ENCODE data around the gene GARNL3. TPM values are rescaled to one million over a fixed set of nuclear protein-coding genes. Genes with fewer than 3 reads are reported as not detected.

The GARNL3 gene
- total and polyA plus RNA-seq, 2 experiments from 2014 or later = 8.7 to 21.9 TPM

DNA sequence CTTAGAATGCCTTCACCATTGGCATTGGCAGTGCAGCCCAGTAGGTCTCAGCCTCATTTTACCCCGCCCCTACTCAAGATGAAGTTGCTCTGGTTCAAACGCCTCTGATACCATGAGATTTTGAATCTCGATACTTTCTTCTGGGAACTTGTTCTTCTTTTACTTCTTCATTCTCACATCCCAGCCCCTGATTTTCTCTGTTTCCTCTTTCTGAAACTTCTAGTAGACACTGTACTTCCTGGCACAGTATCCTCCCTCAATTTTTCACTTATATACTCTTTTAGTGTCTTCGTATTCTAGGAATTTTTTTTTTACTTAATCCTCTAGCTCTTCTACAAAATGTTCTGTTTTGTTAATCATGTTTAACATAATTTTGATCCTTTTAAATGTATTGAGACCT lies 146.5 kb downstream of the GARNL3 start:
- no peak for TF ChIP-seq JUNB (IDR thresholded peaks at IDR 0.05; ENCODE audit: unreplicated experiment)
- no peak for TF ChIP-seq STAT1 (IDR thresholded peaks at IDR 0.05; ENCODE audit: unreplicated experiment)
- TF ChIP-seq, protein P1, sequence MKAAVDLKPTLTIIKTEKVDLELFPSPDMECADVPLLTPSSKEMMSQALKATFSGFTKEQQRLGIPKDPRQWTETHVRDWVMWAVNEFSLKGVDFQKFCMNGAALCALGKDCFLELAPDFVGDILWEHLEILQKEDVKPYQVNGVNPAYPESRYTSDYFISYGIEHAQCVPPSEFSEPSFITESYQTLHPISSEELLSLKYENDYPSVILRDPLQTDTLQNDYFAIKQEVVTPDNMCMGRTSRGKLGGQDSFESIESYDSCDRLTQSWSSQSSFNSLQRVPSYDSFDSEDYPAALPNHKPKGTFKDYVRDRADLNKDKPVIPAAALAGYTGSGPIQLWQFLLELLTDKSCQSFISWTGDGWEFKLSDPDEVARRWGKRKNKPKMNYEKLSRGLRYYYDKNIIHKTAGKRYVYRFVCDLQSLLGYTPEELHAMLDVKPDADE (IDR thresholded peaks at IDR 0.05) = no peak
- TF ChIP-seq, protein P2, sequence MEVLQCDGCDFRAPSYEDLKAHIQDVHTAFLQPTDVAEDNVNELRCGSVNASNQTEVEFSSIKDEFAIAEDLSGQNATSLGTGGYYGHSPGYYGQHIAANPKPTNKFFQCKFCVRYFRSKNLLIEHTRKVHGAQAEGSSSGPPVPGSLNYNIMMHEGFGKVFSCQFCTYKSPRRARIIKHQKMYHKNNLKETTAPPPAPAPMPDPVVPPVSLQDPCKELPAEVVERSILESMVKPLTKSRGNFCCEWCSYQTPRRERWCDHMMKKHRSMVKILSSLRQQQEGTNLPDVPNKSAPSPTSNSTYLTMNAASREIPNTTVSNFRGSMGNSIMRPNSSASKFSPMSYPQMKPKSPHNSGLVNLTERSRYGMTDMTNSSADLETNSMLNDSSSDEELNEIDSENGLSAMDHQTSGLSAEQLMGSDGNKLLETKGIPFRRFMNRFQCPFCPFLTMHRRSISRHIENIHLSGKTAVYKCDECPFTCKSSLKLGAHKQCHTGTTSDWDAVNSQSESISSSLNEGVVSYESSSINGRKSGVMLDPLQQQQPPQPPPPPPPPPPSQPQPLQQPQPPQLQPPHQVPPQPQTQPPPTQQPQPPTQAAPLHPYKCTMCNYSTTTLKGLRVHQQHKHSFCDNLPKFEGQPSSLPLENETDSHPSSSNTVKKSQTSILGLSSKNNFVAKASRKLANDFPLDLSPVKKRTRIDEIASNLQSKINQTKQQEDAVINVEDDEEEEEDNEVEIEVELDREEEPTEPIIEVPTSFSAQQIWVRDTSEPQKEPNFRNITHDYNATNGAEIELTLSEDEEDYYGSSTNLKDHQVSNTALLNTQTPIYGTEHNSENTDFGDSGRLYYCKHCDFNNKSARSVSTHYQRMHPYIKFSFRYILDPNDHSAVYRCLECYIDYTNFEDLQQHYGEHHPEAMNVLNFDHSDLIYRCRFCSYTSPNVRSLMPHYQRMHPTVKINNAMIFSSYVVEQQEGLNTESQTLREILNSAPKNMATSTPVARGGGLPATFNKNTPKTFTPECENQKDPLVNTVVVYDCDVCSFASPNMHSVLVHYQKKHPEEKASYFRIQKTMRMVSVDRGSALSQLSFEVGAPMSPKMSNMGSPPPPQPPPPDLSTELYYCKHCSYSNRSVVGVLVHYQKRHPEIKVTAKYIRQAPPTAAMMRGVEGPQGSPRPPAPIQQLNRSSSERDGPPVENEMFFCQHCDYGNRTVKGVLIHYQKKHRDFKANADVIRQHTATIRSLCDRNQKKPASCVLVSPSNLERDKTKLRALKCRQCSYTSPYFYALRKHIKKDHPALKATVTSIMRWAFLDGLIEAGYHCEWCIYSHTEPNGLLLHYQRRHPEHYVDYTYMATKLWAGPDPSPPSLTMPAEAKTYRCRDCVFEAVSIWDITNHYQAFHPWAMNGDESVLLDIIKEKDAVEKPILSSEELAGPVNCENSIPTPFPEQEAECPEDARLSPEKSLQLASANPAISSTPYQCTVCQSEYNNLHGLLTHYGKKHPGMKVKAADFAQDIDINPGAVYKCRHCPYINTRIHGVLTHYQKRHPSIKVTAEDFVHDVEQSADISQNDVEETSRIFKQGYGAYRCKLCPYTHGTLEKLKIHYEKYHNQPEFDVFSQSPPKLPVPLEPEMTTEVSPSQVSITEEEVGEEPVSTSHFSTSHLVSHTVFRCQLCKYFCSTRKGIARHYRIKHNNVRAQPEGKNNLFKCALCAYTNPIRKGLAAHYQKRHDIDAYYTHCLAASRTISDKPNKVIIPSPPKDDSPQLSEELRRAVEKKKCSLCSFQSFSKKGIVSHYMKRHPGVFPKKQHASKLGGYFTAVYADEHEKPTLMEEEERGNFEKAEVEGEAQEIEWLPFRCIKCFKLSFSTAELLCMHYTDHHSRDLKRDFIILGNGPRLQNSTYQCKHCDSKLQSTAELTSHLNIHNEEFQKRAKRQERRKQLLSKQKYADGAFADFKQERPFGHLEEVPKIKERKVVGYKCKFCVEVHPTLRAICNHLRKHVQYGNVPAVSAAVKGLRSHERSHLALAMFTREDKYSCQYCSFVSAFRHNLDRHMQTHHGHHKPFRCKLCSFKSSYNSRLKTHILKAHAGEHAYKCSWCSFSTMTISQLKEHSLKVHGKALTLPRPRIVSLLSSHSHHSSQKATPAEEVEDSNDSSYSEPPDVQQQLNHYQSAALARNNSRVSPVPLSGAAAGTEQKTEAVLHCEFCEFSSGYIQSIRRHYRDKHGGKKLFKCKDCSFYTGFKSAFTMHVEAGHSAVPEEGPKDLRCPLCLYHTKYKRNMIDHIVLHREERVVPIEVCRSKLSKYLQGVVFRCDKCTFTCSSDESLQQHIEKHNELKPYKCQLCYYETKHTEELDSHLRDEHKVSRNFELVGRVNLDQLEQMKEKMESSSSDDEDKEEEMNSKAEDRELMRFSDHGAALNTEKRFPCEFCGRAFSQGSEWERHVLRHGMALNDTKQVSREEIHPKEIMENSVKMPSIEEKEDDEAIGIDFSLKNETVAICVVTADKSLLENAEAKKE (CRISPR knock-in tag; IDR thresholded peaks at IDR 0.05) = no peak
- no peak for TF ChIP-seq EZH2 (IDR thresholded peaks at IDR 0.05; ENCODE audit: low read depth, unreplicated experiment)
- TF ChIP-seq ZNF331 (CRISPR knock-in tag; IDR thresholded peaks at IDR 0.05; ENCODE audit: low read depth) = no peak
- no peak for TF ChIP-seq NANOG (IDR thresholded peaks at IDR 0.05; ENCODE audit: borderline replicate concordance)
- TF ChIP-seq POLR2AphosphoS5 (IDR thresholded peaks at IDR 0.05; ENCODE audit: low read depth) = no peak
- TF ChIP-seq, protein P3, sequence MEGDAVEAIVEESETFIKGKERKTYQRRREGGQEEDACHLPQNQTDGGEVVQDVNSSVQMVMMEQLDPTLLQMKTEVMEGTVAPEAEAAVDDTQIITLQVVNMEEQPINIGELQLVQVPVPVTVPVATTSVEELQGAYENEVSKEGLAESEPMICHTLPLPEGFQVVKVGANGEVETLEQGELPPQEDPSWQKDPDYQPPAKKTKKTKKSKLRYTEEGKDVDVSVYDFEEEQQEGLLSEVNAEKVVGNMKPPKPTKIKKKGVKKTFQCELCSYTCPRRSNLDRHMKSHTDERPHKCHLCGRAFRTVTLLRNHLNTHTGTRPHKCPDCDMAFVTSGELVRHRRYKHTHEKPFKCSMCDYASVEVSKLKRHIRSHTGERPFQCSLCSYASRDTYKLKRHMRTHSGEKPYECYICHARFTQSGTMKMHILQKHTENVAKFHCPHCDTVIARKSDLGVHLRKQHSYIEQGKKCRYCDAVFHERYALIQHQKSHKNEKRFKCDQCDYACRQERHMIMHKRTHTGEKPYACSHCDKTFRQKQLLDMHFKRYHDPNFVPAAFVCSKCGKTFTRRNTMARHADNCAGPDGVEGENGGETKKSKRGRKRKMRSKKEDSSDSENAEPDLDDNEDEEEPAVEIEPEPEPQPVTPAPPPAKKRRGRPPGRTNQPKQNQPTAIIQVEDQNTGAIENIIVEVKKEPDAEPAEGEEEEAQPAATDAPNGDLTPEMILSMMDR (conservative IDR thresholded peaks at IDR 0.05; ENCODE audit: low read depth in 2 of 2) = no peak
- TF ChIP-seq CREB1 (CRISPR knock-in tag; IDR thresholded peaks at IDR 0.05; ENCODE audit: low read depth) = no peak
- TF ChIP-seq ZNF114 (CRISPR knock-in tag; IDR thresholded peaks at IDR 0.05) = no peak
- TF ChIP-seq, protein P4, sequence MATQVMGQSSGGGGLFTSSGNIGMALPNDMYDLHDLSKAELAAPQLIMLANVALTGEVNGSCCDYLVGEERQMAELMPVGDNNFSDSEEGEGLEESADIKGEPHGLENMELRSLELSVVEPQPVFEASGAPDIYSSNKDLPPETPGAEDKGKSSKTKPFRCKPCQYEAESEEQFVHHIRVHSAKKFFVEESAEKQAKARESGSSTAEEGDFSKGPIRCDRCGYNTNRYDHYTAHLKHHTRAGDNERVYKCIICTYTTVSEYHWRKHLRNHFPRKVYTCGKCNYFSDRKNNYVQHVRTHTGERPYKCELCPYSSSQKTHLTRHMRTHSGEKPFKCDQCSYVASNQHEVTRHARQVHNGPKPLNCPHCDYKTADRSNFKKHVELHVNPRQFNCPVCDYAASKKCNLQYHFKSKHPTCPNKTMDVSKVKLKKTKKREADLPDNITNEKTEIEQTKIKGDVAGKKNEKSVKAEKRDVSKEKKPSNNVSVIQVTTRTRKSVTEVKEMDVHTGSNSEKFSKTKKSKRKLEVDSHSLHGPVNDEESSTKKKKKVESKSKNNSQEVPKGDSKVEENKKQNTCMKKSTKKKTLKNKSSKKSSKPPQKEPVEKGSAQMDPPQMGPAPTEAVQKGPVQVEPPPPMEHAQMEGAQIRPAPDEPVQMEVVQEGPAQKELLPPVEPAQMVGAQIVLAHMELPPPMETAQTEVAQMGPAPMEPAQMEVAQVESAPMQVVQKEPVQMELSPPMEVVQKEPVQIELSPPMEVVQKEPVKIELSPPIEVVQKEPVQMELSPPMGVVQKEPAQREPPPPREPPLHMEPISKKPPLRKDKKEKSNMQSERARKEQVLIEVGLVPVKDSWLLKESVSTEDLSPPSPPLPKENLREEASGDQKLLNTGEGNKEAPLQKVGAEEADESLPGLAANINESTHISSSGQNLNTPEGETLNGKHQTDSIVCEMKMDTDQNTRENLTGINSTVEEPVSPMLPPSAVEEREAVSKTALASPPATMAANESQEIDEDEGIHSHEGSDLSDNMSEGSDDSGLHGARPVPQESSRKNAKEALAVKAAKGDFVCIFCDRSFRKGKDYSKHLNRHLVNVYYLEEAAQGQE (IDR thresholded peaks at IDR 0.05; ENCODE audit: unreplicated experiment) = no peak
- TF ChIP-seq EZH2phosphoT487 (IDR thresholded peaks at IDR 0.05; ENCODE audit: unreplicated experiment) = no peak

More for the DNA sequence above, 146.5 kb downstream of the GARNL3 start:
- Histone ChIP-seq H2AFZ (no peak overlapping the region), H3K36me3 (ENCODE audit: insufficient read depth) (no peaks in the 10 kb centered on the region), H3K27me3 (ENCODE audit: insufficient read depth) (no peaks in the 10 kb centered on the region), H3K4me2 (no peak overlapping the region), H3K27ac (ENCODE audit: low read depth) (no peak overlapping the region), H3K4me1 (ENCODE audit: insufficient read depth) (no peaks in the 10 kb centered on the region), H3K4me3 (no peak overlapping the region), H3K9me2 (ENCODE audit: insufficient read depth) (no peaks in the 10 kb centered on the region), H3F3A (replicated peaks; ENCODE audit: low read depth) (no peaks in the 10 kb centered on the region), H3K79me2 (replicated peaks; ENCODE audit: insufficient read depth) (no peaks in the 10 kb centered on the region), H4K20me1 (replicated peaks; ENCODE audit: insufficient read depth) (no peaks in the 10 kb centered on the region)
- no peaks in the 10 kb centered on the region for H3K9me3 Mint-ChIP-seq
- H3K36me3 Mint-ChIP-seq (ENCODE audit: low read depth) = peaks cover 8% of the 10 kb centered on the region; the same call in 2 of the 3 replicates
- DNase-seq (ENCODE audit: low spot score) = no peak
- H3K27me3 Mint-ChIP-seq (ENCODE audit: insufficient read depth, low read depth, poor library complexity) = peaks cover 4% of the 10 kb centered on the region
- H3K4me1 Mint-ChIP-seq = peaks cover 2% of the 10 kb centered on the region; the same call in 2 of the 3 replicates
- H3K4me3 Mint-ChIP-seq = no peak overlapping the region
- no peak overlapping the region for H3K27ac Mint-ChIP-seq
- no peak for ATAC-seq
